ENCODE measurements around the gene NXN. TPM values are rescaled to one million over a fixed set of nuclear protein-coding genes. Genes with fewer than 3 reads are reported as not detected.

NXN gene
- total RNA-seq, 1 experiment from 2014 or later, result 20.8 TPM

DNA sequence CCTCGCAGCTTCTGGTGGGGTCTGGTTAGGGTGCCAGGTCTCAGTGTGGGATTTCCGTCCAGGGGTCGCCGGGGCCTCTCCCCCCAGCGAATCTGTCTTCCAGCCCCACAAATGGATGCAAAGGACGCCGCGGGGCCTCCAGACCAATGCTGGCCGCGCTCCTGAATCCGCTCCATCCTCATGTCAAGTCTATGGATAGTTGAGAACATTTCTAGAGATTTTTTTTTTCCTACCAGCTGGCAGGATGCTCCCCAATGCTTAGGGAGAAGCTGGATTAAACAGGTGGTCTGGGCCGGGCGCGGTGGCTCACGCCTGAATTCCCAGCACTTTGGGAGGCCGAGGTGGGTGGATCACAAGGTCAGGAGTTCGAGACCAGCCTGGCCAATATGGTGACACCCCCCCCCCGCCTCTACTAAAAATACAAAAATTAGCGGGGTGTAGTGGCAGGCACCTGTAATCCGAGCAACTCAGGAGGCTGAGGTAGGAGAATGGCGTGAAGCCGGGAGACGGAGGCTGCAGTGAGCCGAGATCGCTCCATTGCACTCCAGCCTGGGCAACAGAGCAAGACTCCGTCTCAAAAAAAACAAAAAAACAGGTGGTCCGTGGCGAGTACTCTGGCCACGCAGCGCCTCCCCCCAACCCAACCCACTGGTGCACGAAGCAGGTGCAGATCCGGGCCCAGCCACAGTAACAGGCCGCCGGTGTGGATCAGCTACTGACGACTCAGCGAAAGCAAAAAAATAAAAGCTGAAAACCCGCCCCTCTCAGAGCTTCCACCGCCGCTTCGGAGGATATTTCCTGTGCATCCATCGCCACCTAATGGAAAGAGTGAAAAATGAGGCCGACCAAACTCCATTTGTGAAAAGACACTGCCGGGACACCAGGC lies 1.1 kb upstream of the NXN start:
- Histone ChIP-seq H3F3A (ENCODE audit: low read length, unreplicated experiment) (no peaks in the 10 kb centered on the region), H3K27ac (ENCODE audit: low read length) (no peak overlapping the region), H3K27me3 (ENCODE audit: low read length) (no peaks in the 10 kb centered on the region), H2AFZ (ENCODE audit: low read length) (peak overlapping the region; percentile 89), H3K4me2 (ENCODE audit: low read length) (peak overlapping the region; percentile 79), H3K9me2 (replicated peaks; ENCODE audit: low read length) (no peaks in the 10 kb centered on the region), H3K4me3 (ENCODE audit: low read length) (peak overlapping the region; percentile 69), H3K4me1 (ENCODE audit: insufficient read depth, low read length) (peaks cover 11% of the 10 kb centered on the region; the same call in 1 of the 2 replicates), H3K9me3 (ENCODE audit: low read length) (no peaks in the 10 kb centered on the region), H3K79me2 (ENCODE audit: low read length) (peaks cover 31% of the 10 kb centered on the region), H4K20me1 (ENCODE audit: low read length) (no peaks in the 10 kb centered on the region), H3K9ac (ENCODE audit: low read length) (no peak overlapping the region), H3K36me3 (ENCODE audit: low read depth, low read length) (no peaks in the 10 kb centered on the region)
- no TSS peak for BruUV-seq (replicated peaks)
- TF ChIP-seq EZH2phosphoT487 (IDR thresholded peaks at IDR 0.05; ENCODE audit: borderline replicate concordance, low read length), result no peak
- TF ChIP-seq, protein P1, sequence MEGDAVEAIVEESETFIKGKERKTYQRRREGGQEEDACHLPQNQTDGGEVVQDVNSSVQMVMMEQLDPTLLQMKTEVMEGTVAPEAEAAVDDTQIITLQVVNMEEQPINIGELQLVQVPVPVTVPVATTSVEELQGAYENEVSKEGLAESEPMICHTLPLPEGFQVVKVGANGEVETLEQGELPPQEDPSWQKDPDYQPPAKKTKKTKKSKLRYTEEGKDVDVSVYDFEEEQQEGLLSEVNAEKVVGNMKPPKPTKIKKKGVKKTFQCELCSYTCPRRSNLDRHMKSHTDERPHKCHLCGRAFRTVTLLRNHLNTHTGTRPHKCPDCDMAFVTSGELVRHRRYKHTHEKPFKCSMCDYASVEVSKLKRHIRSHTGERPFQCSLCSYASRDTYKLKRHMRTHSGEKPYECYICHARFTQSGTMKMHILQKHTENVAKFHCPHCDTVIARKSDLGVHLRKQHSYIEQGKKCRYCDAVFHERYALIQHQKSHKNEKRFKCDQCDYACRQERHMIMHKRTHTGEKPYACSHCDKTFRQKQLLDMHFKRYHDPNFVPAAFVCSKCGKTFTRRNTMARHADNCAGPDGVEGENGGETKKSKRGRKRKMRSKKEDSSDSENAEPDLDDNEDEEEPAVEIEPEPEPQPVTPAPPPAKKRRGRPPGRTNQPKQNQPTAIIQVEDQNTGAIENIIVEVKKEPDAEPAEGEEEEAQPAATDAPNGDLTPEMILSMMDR (conservative IDR thresholded peaks at IDR 0.05; ENCODE audit: low read depth, low read length), result peak; percentile 71
- POLR2A ChIA-PET (ENCODE audit: unreplicated experiment), result interaction anchor here (0.6 kb wide), 1 partner anchor 48 kb away, joined by 11 read pairs; no protein-coding TSS in a partner anchor
- DNase-seq (peak; percentile 89), ATAC-seq (peak; percentile 57)
- intact Hi-C loops (cut with micrococcal nuclease), result loop anchor here (1.0 kb wide), 2 partner anchors 101 to 185 kb away; no protein-coding TSS in a partner anchor
- CTCF ChIA-PET, result interaction anchor here (0.6 to 1.6 kb wide), 12 partner anchors 16 to 570 kb away, joined by 3 to 20 read pairs (median 4); partner anchors contain the start of gene TIMM22

DNA sequence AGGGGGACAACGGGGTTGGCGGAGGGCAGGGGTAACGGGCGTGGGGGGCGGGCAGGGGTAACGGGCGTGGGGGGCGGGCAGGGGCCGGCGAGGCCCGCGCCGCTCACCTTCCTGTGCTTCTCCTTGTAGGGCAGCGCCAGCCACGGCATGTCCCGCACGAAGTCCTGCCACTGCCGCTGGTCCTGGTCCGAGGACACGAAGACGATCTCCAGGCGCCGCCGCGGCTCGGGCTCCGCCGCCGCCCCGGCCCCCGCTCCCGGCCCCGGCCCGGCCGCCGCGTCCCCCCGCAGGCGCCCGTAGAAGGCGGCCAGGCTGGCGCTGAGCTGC lies 401 bp downstream of the NXN start:
- DNase-seq (no peak), ATAC-seq (peak; percentile 60)
- H3K4me3 ChIP-seq (ENCODE audit: low read length), result peak overlapping the region; percentile 67
- no peak overlapping the region for H2AFZ ChIP-seq (ENCODE audit: low read length)
- H3K9me2 ChIP-seq (replicated peaks; ENCODE audit: low read length), result no peaks in the 10 kb centered on the region
- ChIA-PET POLR2A (ENCODE audit: unreplicated experiment) (interaction anchor here (0.7 kb wide), 1 partner anchor 17 kb away, joined by 4 read pairs; no protein-coding TSS in a partner anchor), CTCF (interaction anchor here (1.0 kb wide), 2 partner anchors 100 to 184 kb away, joined by 3 to 12 read pairs; no protein-coding TSS in a partner anchor)
- peak overlapping the region; percentile 56; the same call in 1 of the 2 replicates for H3K4me2 ChIP-seq (ENCODE audit: low read length)
- BruUV-seq (replicated peaks), result no TSS peak
- H3K36me3 ChIP-seq (ENCODE audit: low read depth, low read length), result no peaks in the 10 kb centered on the region
- no peaks in the 10 kb centered on the region for H3K9me3 ChIP-seq (ENCODE audit: low read length)
- no peaks in the 10 kb centered on the region for H4K20me1 ChIP-seq (ENCODE audit: low read length)
- intact Hi-C loops (cut with micrococcal nuclease), result loop anchor here (10.0 kb wide), 1 partner anchor 54 kb away; no protein-coding TSS in a partner anchor
- H3K9ac ChIP-seq (ENCODE audit: low read length), result peak overlapping the region; percentile 27; the same call in 1 of the 2 replicates
- H3K4me1 ChIP-seq (ENCODE audit: insufficient read depth, low read length), result peaks cover 11% of the 10 kb centered on the region; the same call in 1 of the 2 replicates
- peaks cover 43% of the 10 kb centered on the region for H3K79me2 ChIP-seq (ENCODE audit: low read length)
- H3K27me3 ChIP-seq (ENCODE audit: low read length), result no peaks in the 10 kb centered on the region
- TF ChIP-seq, protein P1 (conservative IDR thresholded peaks at IDR 0.05; ENCODE audit: low read depth, low read length), result no peak
- TF ChIP-seq EZH2phosphoT487 (IDR thresholded peaks at IDR 0.05; ENCODE audit: borderline replicate concordance, low read length) (no peak), EZH2 (IDR thresholded peaks at IDR 0.05; ENCODE audit: low read length, unreplicated experiment) (no peak)
- H3F3A ChIP-seq (ENCODE audit: low read length, unreplicated experiment), result no peaks in the 10 kb centered on the region
- H3K27ac ChIP-seq (ENCODE audit: low read length), result no peak overlapping the region
